IMR-90 (cell line): ENCODE data around the gene RNF130. TPM values are rescaled to one million over a fixed set of nuclear protein-coding genes. Genes with fewer than 3 reads are reported as not detected.

Experiments
- ATAC-seq: fragments of 200-7000 bp; cut with Tn5 transposase; 2 replicates; pipeline ENCODE4 v1.9.1; 2020; ENCODE audit warnings: low read depth, mild to moderate bottlenecking, moderate library complexity
- BruUV-seq: library from RNA; stranded (reverse); fragments of 400-500 nt; replicated peaks from 2 replicates; lab custom pipeline; 2021; lab: Mats Ljungman, UMichigan
- CTCF ChIA-PET: fragments of 300-600 bp; formaldehyde crosslinking; extraction: SDS; loops from one replicate; lab custom pipeline; 2021; ENCODE audit warnings: antibody characterized with exemption; lab: Yijun Ruan, JAX
- POLR2A ChIA-PET: fragments of 300-600 bp; sonication (Branson Sonifier 250); formaldehyde crosslinking; loops from one replicate; lab custom pipeline; 2022; ENCODE audit warnings: antibody characterized with exemption; ENCODE audit not compliant: unreplicated experiment; lab: Charles Lee
- DNase-seq: peaks from one replicate; pipeline ENCODE4 v3.0.0; 2013
- H2AFZ ChIP-seq: replicated peaks from 2 replicates; pipeline ENCODE3; 2013; ENCODE audit warnings: low read length, mild to moderate bottlenecking; ENCODE audit not compliant: poor library complexity
- H2AK5ac ChIP-seq: 2 replicates; pipeline ENCODE4 v1.6.1; 2013; ENCODE audit warnings: low read depth, low read length, inconsistent platforms
- H2AK9ac ChIP-seq: replicated peaks from 2 replicates; pipeline ENCODE3; 2013; ENCODE audit warnings: mild to moderate bottlenecking, low read depth, low read length, moderate library complexity; ENCODE audit not compliant: poor library complexity
- H2BK120ac ChIP-seq: 2 replicates; pipeline ENCODE4 v1.6.1; 2013; ENCODE audit warnings: low read depth, low read length, inconsistent platforms
- H2BK15ac ChIP-seq: 3 replicates; pipeline ENCODE4 v1.6.1; 2013; ENCODE audit warnings: low read depth, low read length, inconsistent platforms
- H2BK20ac ChIP-seq: 2 replicates; pipeline ENCODE4 v1.6.1; 2013; ENCODE audit warnings: low read depth, mild to moderate bottlenecking, inconsistent platforms, low read length, moderate library complexity
- H2BK5ac ChIP-seq: 2 replicates; pipeline ENCODE4 v1.6.1; 2013; ENCODE audit warnings: mild to moderate bottlenecking, low read depth, low read length, inconsistent platforms; ENCODE audit not compliant: poor library complexity, severe bottlenecking
- H3K14ac ChIP-seq: replicated peaks from 2 replicates; pipeline ENCODE4 v1.6.1; 2013; ENCODE audit warnings: low read depth, low read length, inconsistent platforms
- H3K18ac ChIP-seq: 2 replicates; pipeline ENCODE4 v1.6.1; 2013; ENCODE audit warnings: low read depth, low read length, control low read depth
- H3K23ac ChIP-seq: 2 replicates; pipeline ENCODE4 v1.6.1; 2013; ENCODE audit warnings: low read depth, low read length, inconsistent platforms
- H3K27ac ChIP-seq: 2 replicates; pipeline ENCODE4 v1.5.1; 2013; ENCODE audit warnings: mild to moderate bottlenecking, control low read depth, low read length; ENCODE audit not compliant: insufficient read depth
- H3K27me3 ChIP-seq: 2 replicates; pipeline ENCODE4 v1.6.1; 2013; ENCODE audit warnings: low read length; ENCODE audit not compliant: control insufficient read depth, insufficient read depth
- H3K36me3 ChIP-seq: 2 replicates; pipeline ENCODE4 v1.6.1; 2013; ENCODE audit warnings: low read length, mixed read lengths; ENCODE audit not compliant: control insufficient read depth, insufficient read depth
- H3K4ac ChIP-seq: 2 replicates; pipeline ENCODE4 v1.6.1; 2013; ENCODE audit warnings: low read depth, low read length, inconsistent platforms
- H3K4me1 ChIP-seq: 2 replicates; pipeline ENCODE4 v1.6.1; 2013; ENCODE audit warnings: low read length, mixed read lengths; ENCODE audit not compliant: control insufficient read depth, insufficient read depth
- H3K4me2 ChIP-seq: 2 replicates; pipeline ENCODE4 v1.6.1; 2013; ENCODE audit warnings: low read depth, mild to moderate bottlenecking, control low read depth, low read length, moderate library complexity
- H3K4me3 ChIP-seq: 2 replicates; pipeline ENCODE4 v1.5.1; 2013; ENCODE audit warnings: low read depth, mild to moderate bottlenecking, control low read depth, low read length, moderate library complexity; ENCODE audit not compliant: insufficient read depth
- H3K56ac ChIP-seq: 2 replicates; pipeline ENCODE4 v1.6.1; 2013; ENCODE audit warnings: low read length, inconsistent platforms; ENCODE audit not compliant: insufficient read depth; ENCODE audit errors: extremely low read depth
- H3K79me1 ChIP-seq, 2 experiments: 2 replicates each; pipeline ENCODE4 v1.6.1; 2013; ENCODE audit warnings: low read length in 2 of 2, inconsistent platforms in 1 of 2, low read depth in 1 of 2
- H3K9ac ChIP-seq: 2 replicates; pipeline ENCODE4 v1.6.1; 2013; ENCODE audit warnings: low read depth, low read length, control low read depth
- H3K9me1 ChIP-seq: 2 replicates; pipeline ENCODE4 v1.6.1; 2013; ENCODE audit warnings: low read length, inconsistent platforms; ENCODE audit not compliant: insufficient read depth
- H3K9me3 ChIP-seq: 2 replicates; pipeline ENCODE4 v1.6.1; 2013; ENCODE audit warnings: low read length; ENCODE audit not compliant: control insufficient read depth, insufficient read depth
- H4K20me1 ChIP-seq: 2 replicates; pipeline ENCODE4 v1.6.1; 2013; ENCODE audit warnings: low read length, inconsistent platforms; ENCODE audit not compliant: insufficient read depth
- H4K5ac ChIP-seq: 2 replicates; pipeline ENCODE4 v1.6.1; 2013; ENCODE audit warnings: mild to moderate bottlenecking, low read depth, low read length, control low read depth
- H4K8ac ChIP-seq, 2 experiments: 2 replicates each; pipeline ENCODE4 v1.6.1; 2013; ENCODE audit warnings: low read depth in 2 of 2, low read length in 2 of 2, control low read depth in 1 of 2, inconsistent platforms in 1 of 2
- H4K91ac ChIP-seq: 2 replicates; pipeline ENCODE4 v1.6.1; 2013; ENCODE audit warnings: low read depth, low read length, inconsistent platforms; ENCODE audit not compliant: insufficient read depth
- BHLHE40 ChIP-seq: fragments of 150-350 bp; IDR thresholded peaks from 2 replicates; pipeline ENCODE4 v1.6.1; 2016; ENCODE audit warnings: mild to moderate bottlenecking, low read depth, low read length
- CEBPB ChIP-seq: IDR thresholded peaks from 2 replicates; pipeline ENCODE4 v1.6.1; 2012; ENCODE audit warnings: low read depth, low read length, improper control_type of control experiment
- CHD1 ChIP-seq: IDR thresholded peaks from 2 replicates; pipeline ENCODE4 v1.6.1; 2012; ENCODE audit warnings: low read depth, low read length, improper control_type of control experiment
- FOS ChIP-seq: fragments of 150-350 bp; IDR thresholded peaks from 2 replicates; pipeline ENCODE4 v1.6.1; 2016; ENCODE audit warnings: low read depth, low read length
- MAFK ChIP-seq: IDR thresholded peaks from 2 replicates; pipeline ENCODE4 v1.6.1; 2012; ENCODE audit warnings: low read depth, low read length, improper control_type of control experiment
- MAZ ChIP-seq: IDR thresholded peaks from 2 replicates; pipeline ENCODE4 v1.6.1; 2012; ENCODE audit warnings: low read depth, mild to moderate bottlenecking, low read length, improper control_type of control experiment, moderate library complexity, borderline replicate concordance
- MXI1 ChIP-seq: IDR thresholded peaks from 2 replicates; pipeline ENCODE4 v1.6.1; 2012; ENCODE audit warnings: low read depth, mild to moderate bottlenecking, low read length, moderate library complexity, borderline replicate concordance
- NFE2L2 ChIP-seq: fragments of 150-350 bp; IDR thresholded peaks from 2 replicates; pipeline ENCODE4 v1.6.1; 2016; ENCODE audit warnings: low read depth, mild to moderate bottlenecking, low read length
- POLR2A ChIP-seq: IDR thresholded peaks from 2 replicates; pipeline ENCODE4 v1.6.1; 2012; ENCODE audit warnings: mild to moderate bottlenecking, low read depth, low read length
- RAD21 ChIP-seq: IDR thresholded peaks from 2 replicates; pipeline ENCODE4 v1.6.1; 2012; ENCODE audit warnings: low read length, improper control_type of control experiment
- RFX5 ChIP-seq: IDR thresholded peaks from 2 replicates; pipeline ENCODE4 v1.8.0; 2012; ENCODE audit warnings: low read depth, mild to moderate bottlenecking, low read length, moderate library complexity
- SMC3 ChIP-seq: fragments of 150-350 bp; IDR thresholded peaks from 2 replicates; pipeline ENCODE4 v1.6.1; 2016; ENCODE audit warnings: low read depth, mild to moderate bottlenecking, antibody characterized with exemption, low read length, moderate library complexity
- WGBS, 2 experiments: methylation state at CpG; one replicate each; pipeline versions ENCODE4 v1.1.5 to v1.1.7; 2013; ENCODE audit warnings: missing lambda C conversion rate in 2 of 2; ENCODE audit not compliant: insufficient read length in 1 of 2; ENCODE audit errors: extremely low coverage in 2 of 2; 5-methylcytosine and 5-hydroxymethylcytosine counted together
- dilution Hi-C: fragments of 300-500 bp; cut with HindIII; formaldehyde crosslinking; loops from one replicate; pipeline ENCODE4 v1.14.3; 2018; ENCODE audit warnings: low sequenced_read_pairs; ENCODE audit not compliant: unreplicated experiment
- in situ Hi-C: fragments of 300-500 bp; cut with MboI; formaldehyde crosslinking; loops from 3 replicates; pipeline ENCODE4 v1.14.3; 2019; ENCODE audit warnings: low sequenced_read_pairs, inconsistent platforms, mixed read lengths
- intact Hi-C: fragments of 100-400 bp; cut with micrococcal nuclease; formaldehyde crosslinking; loops from 2 replicates; pipeline ENCODE4 v1.10.0; 2022
- polyA plus RNA-seq, 3 experiments: library from polyadenylated mRNA; depleted of rRNA; stranded (reverse); fragments of >200 nt; gene quantifications; 2 replicates each; pipeline ENCODE4 v1.2.3, GENCODE V29; 2012; ENCODE audit warnings: low replicate concordance in 1 of 3
- total RNA-seq: library from RNA; depleted of rRNA; stranded (reverse); fragments of >200 nt; gene quantifications from 2 replicates; pipeline ENCODE4 v1.2.3, GENCODE V29; 2012
- TF ChIP-seq, protein P1 (sequence below): fragments of 150-350 bp; IDR thresholded peaks from 2 replicates; pipeline ENCODE4 v1.6.1; 2017; ENCODE audit warnings: mild to moderate bottlenecking, antibody characterized with exemption, low read length, low read depth
- TF ChIP-seq, protein P2 (sequence below): conservative IDR thresholded peaks from 2 replicates; pipeline ENCODE4 v1.5.1; 2012; ENCODE audit warnings: mild to moderate bottlenecking, low read depth, low read length, improper control_type of control experiment
- TF ChIP-seq, protein P3 (sequence below): fragments of 150-350 bp; IDR thresholded peaks from 2 replicates; pipeline ENCODE4 v1.6.1; 2016; ENCODE audit warnings: low read depth, mild to moderate bottlenecking, low read length, moderate library complexity, borderline replicate concordance

The RNF130 gene
- total and polyA plus RNA-seq, 2 of the 4 experiments (the other 2 are of a cell fraction), result 12.9 to 21.7 TPM

DNA sequence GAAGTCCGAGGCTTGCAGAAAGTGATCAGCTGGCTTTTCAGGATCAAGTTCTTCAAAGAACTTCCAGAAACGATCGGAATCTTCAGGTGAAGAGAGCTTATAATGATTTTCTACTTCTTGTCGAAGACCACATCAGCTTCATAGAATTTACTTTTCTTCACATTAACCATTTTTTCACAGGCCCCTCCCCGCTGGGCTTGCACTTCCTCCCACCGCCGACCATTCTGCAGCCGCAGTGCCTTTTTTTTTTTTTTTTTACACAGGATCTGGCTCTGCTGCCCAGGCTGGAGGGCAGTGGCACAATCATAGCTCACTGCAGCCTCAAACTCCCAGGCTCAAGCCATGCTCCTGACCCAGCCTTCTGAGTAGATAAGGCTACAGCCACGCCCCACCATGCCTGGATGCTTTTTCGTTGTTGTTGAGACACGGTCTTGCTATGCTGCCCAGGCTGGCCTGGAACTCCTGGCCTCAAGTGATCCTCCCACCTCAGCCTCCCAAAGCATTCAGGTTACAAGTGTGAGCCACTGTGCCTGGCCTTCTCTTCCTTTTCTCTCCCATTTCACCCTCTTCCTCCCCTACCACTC lies 15.3 kb upstream of the RNF130 start:
- Histone ChIP-seq H3K4me2 (no peak overlapping the region), H3K79me1 (no peaks in the 10 kb centered on the region), H2BK5ac (no peak overlapping the region), H2AFZ (no peak overlapping the region), H2AK9ac (no peak overlapping the region), H4K91ac (no peak overlapping the region), H3K4me3 (no peak overlapping the region), H3K14ac (no peak overlapping the region), H4K8ac (no peak overlapping the region), H2BK20ac (no peak overlapping the region), H3K4me1 (no peaks in the 10 kb centered on the region; the same call in 1 of the 2 replicates), H3K9ac (no peak overlapping the region), H3K36me3 (no peaks in the 10 kb centered on the region), H3K18ac (no peak overlapping the region), H3K23ac (no peak overlapping the region), H3K27ac (no peak overlapping the region), H3K9me1 (no peaks in the 10 kb centered on the region), H2BK15ac (no peak overlapping the region), H3K56ac (no peak overlapping the region), H3K4ac (no peak overlapping the region), H3K27me3 (peaks cover 12% of the 10 kb centered on the region; the same call in 1 of the 2 replicates), H4K20me1 (no peaks in the 10 kb centered on the region), H3K9me3 (no peaks in the 10 kb centered on the region), H2AK5ac (no peak overlapping the region), H4K5ac (no peak overlapping the region), H2BK120ac (no peak overlapping the region)
- ATAC-seq (no peak), DNase-seq (no peak)
- ChIA-PET CTCF (no interaction called here), POLR2A (no interaction called here)
- 82% methylated on average over 6 of the region's 11 CpGs; no CpG with 5 or more reads in 1 of the 2 experiments for WGBS, 2 experiments
- TF ChIP-seq CEBPB, result no peak
- TF ChIP-seq MAFK, result no peak
- TF ChIP-seq, protein P1, sequence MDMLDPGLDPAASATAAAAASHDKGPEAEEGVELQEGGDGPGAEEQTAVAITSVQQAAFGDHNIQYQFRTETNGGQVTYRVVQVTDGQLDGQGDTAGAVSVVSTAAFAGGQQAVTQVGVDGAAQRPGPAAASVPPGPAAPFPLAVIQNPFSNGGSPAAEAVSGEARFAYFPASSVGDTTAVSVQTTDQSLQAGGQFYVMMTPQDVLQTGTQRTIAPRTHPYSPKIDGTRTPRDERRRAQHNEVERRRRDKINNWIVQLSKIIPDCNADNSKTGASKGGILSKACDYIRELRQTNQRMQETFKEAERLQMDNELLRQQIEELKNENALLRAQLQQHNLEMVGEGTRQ, result no peak
- TF ChIP-seq RAD21, result no peak
- TF ChIP-seq FOS, result no peak
- no peak for TF ChIP-seq MXI1
- no peak for TF ChIP-seq BHLHE40
- no peak for TF ChIP-seq MAZ
- TF ChIP-seq POLR2A, result no peak
- TF ChIP-seq, protein P2, sequence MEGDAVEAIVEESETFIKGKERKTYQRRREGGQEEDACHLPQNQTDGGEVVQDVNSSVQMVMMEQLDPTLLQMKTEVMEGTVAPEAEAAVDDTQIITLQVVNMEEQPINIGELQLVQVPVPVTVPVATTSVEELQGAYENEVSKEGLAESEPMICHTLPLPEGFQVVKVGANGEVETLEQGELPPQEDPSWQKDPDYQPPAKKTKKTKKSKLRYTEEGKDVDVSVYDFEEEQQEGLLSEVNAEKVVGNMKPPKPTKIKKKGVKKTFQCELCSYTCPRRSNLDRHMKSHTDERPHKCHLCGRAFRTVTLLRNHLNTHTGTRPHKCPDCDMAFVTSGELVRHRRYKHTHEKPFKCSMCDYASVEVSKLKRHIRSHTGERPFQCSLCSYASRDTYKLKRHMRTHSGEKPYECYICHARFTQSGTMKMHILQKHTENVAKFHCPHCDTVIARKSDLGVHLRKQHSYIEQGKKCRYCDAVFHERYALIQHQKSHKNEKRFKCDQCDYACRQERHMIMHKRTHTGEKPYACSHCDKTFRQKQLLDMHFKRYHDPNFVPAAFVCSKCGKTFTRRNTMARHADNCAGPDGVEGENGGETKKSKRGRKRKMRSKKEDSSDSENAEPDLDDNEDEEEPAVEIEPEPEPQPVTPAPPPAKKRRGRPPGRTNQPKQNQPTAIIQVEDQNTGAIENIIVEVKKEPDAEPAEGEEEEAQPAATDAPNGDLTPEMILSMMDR, result no peak
- TF ChIP-seq RFX5, result no peak
- TF ChIP-seq CHD1, result no peak
- TF ChIP-seq, protein P3, sequence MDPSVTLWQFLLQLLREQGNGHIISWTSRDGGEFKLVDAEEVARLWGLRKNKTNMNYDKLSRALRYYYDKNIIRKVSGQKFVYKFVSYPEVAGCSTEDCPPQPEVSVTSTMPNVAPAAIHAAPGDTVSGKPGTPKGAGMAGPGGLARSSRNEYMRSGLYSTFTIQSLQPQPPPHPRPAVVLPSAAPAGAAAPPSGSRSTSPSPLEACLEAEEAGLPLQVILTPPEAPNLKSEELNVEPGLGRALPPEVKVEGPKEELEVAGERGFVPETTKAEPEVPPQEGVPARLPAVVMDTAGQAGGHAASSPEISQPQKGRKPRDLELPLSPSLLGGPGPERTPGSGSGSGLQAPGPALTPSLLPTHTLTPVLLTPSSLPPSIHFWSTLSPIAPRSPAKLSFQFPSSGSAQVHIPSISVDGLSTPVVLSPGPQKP, result no peak
- TF ChIP-seq SMC3, result no peak
- TF ChIP-seq NFE2L2, result no peak
- in situ Hi-C loops, result no loop called here
- intact Hi-C loops, result no loop called here
- no TSS peak for BruUV-seq
- dilution Hi-C loops, result no loop called here
